ENCODE data around the gene MMD2.

DNA sequence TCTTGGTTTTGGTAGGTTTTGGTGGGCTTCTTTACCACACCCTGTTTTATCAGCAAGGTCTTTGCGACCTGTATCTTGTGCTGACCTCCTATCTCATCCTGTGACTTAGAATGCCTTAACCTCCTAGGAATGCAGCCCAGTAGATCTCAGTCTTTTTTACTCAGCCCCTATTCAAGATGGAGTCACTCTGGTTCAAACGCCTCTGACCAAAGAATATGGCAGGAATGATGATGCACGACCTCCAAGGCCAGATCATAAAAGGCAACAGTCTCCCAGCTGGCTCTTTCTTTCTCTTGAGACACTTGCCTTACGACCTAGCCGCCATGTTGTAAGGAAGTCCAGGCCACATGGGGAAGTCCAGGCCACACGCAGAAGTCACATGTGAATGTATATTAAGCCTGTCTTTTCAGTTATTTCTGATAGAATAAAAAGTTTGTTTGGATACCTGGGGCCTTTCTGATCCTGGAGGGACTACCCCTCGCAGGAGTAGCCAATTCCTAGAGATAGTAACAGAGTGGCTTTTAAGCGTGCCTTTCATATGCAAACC lies 65.0 kb downstream of the MMD2 start:
- TF ChIP-seq, protein P1, sequence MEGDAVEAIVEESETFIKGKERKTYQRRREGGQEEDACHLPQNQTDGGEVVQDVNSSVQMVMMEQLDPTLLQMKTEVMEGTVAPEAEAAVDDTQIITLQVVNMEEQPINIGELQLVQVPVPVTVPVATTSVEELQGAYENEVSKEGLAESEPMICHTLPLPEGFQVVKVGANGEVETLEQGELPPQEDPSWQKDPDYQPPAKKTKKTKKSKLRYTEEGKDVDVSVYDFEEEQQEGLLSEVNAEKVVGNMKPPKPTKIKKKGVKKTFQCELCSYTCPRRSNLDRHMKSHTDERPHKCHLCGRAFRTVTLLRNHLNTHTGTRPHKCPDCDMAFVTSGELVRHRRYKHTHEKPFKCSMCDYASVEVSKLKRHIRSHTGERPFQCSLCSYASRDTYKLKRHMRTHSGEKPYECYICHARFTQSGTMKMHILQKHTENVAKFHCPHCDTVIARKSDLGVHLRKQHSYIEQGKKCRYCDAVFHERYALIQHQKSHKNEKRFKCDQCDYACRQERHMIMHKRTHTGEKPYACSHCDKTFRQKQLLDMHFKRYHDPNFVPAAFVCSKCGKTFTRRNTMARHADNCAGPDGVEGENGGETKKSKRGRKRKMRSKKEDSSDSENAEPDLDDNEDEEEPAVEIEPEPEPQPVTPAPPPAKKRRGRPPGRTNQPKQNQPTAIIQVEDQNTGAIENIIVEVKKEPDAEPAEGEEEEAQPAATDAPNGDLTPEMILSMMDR (IDR thresholded peaks at IDR 0.05; ENCODE audit: extremely low read depth in 1 of 2, insufficient read depth in 1 of 2, low read depth in 1 of 2, low read length in 2 of 2): no peak
- TF ChIP-seq POLR2A (IDR thresholded peaks at IDR 0.05; ENCODE audit: low read depth, low read length): no peak
- TF ChIP-seq POLR2AphosphoS5 (IDR thresholded peaks at IDR 0.05; ENCODE audit: insufficient read depth, low read depth, low read length): no peak
- TF ChIP-seq JUN (IDR thresholded peaks at IDR 0.05; ENCODE audit: borderline replicate concordance, insufficient read depth, insufficient read length, low read depth): no peak
- TF ChIP-seq EZH2 (IDR thresholded peaks at IDR 0.05; ENCODE audit: borderline replicate concordance, low read depth, low read length, severe bottlenecking): no peak
- no peak for TF ChIP-seq MYC (IDR thresholded peaks at IDR 0.05; ENCODE audit: low read depth, low read length)
- TF ChIP-seq GATA2 (IDR thresholded peaks at IDR 0.05; ENCODE audit: insufficient read depth, insufficient read length, low read depth, low read length): no peak
- TF ChIP-seq, protein P2, sequence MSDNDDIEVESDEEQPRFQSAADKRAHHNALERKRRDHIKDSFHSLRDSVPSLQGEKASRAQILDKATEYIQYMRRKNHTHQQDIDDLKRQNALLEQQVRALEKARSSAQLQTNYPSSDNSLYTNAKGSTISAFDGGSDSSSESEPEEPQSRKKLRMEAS (IDR thresholded peaks at IDR 0.05; ENCODE audit: insufficient read depth, insufficient read length): no peak
